CD4-positive, CD25-positive, alpha-beta regulatory T cell (primary cell): ENCODE data around the gene S100A6. TPM values are rescaled to one million over a fixed set of nuclear protein-coding genes. Genes with fewer than 3 reads are reported as not detected.
A peak's percentile ranks its signal among the peaks of the same experiment; 100 is the strongest.
"Not testable (repeated sequence)": the region's sequence is repeated elsewhere in the genome, so short reads cannot be mapped to it uniquely, and the experiment has no call there.

Experiments used
- ATAC-seq, 2 donors: fragments of 150-1000 bp; cut with Tn5 transposase; one replicate each; pipeline ENCODE4 v1.10.0; 2021; ENCODE audit warnings: low read depth in 2 of 2, moderate number of reproducible peaks in 2 of 2, moderate library complexity in 1 of 2
- DNase-seq, 3 donors: peaks; one replicate each; pipeline versions ENCODE4 v3.0.0 to v3.0.0-alpha.2; 2012 to 2022; ENCODE audit warnings: mixed read lengths in 1 of 3
- H3K27ac ChIP-seq: one replicate; pipeline ENCODE4 v1.7.0; 2013; ENCODE audit warnings: mild to moderate bottlenecking, low read length; ENCODE audit not compliant: insufficient read depth, poor library complexity, severe bottlenecking
- H3K27me3 ChIP-seq: one replicate; pipeline ENCODE4 v1.7.0; 2013; ENCODE audit warnings: low read length; ENCODE audit not compliant: control insufficient read depth, insufficient read depth
- H3K36me3 ChIP-seq: one replicate; pipeline ENCODE4 v1.7.0; 2013; ENCODE audit warnings: mild to moderate bottlenecking, low read length, moderate library complexity; ENCODE audit not compliant: control insufficient read depth, insufficient read depth
- H3K4me1 ChIP-seq: 2 replicates; pipeline ENCODE4 v1.7.0; 2013; ENCODE audit warnings: mild to moderate bottlenecking, low read length; ENCODE audit not compliant: insufficient read depth, control insufficient read depth, poor library complexity, severe bottlenecking
- H3K4me3 ChIP-seq: one replicate; pipeline ENCODE4 v1.7.0; 2013; ENCODE audit warnings: low read depth, mild to moderate bottlenecking, low read length, moderate library complexity
- H3K9me3 ChIP-seq, 2 experiments: 1 replicate in 1 of 2; 2 replicates in 1 of 2; pipeline ENCODE4 v1.7.0; 2013; ENCODE audit warnings: low read length in 2 of 2, mild to moderate bottlenecking in 1 of 2, moderate library complexity in 1 of 2; ENCODE audit not compliant: control insufficient read depth in 2 of 2
- H3K27ac Mint-ChIP-seq, 3 donors: one replicate each; pipeline ENCODE4 v1.8.0; 2020 to 2022; ENCODE audit warnings: mild to moderate bottlenecking in 3 of 3, mixed read lengths in 3 of 3, moderate library complexity in 2 of 3
- H3K27me3 Mint-ChIP-seq: one replicate; pipeline ENCODE4 v1.8.0; 2022; ENCODE audit warnings: mild to moderate bottlenecking, mixed read lengths
- H3K36me3 Mint-ChIP-seq: one replicate; pipeline ENCODE4 v1.8.0; 2020; ENCODE audit warnings: mixed read lengths
- H3K4me1 Mint-ChIP-seq, 4 donors: one replicate each; pipeline ENCODE4 v1.8.0; 2020 to 2022; ENCODE audit warnings: mixed read lengths in 4 of 4, mild to moderate bottlenecking in 1 of 4
- H3K4me3 Mint-ChIP-seq, 4 donors: one replicate each; pipeline ENCODE4 v1.8.0; 2020 to 2022; ENCODE audit warnings: mild to moderate bottlenecking in 4 of 4, mixed read lengths in 4 of 4, moderate library complexity in 3 of 4
- H3K9me3 Mint-ChIP-seq, 7 donors: one replicate each; pipeline ENCODE4 v1.8.0; 2020 to 2022; ENCODE audit warnings: mixed read lengths in 7 of 7, mild to moderate bottlenecking in 3 of 7, moderate library complexity in 2 of 7
- polyA plus RNA-seq, 4 donors: library from polyadenylated mRNA; unstranded; fragments of 300-500 nt; fragmentation: Illumina TruSeq; gene quantifications; one replicate each; pipeline ENCODE4 v1.2.3, GENCODE V29; 2021
- total RNA-seq: library from RNA; stranded (reverse); gene quantifications from one replicate; pipeline ENCODE4 v1.2.3, GENCODE V29; 2022

The S100A6 gene
- total and polyA plus RNA-seq, 5 donors from 2014 or later = 304 to 1,174 (median 796) TPM

DNA sequence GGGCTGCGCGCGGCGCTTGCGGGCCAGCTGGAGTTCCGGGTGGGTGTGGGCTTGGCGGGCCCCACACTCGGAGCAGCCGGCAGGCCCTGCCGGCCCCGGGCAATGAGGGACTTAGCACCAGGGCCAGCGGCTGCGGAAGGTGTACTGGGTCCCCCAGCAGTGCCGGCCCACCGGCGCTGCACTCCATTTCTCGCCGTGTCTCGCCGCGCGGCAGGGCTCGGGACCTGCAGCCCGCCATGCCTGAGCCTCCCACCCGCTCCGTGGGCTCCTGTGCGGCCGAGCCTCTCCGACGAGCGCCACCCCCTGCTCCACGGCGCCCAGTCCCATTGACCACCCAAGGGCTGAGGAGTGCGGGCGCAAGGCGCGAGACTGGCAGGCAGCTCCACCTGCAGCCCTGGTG lies 14.0 kb downstream of the S100A6 start:
- H3K27me3 Mint-ChIP-seq, DNase-seq, H3K27ac ChIP-seq, H3K4me3 ChIP-seq, H3K4me1 ChIP-seq, H3K9me3 ChIP-seq, H3K27ac Mint-ChIP-seq, H3K4me3 Mint-ChIP-seq, H3K27me3 ChIP-seq, H3K36me3 ChIP-seq, ATAC-seq, H3K4me1 Mint-ChIP-seq, H3K9me3 Mint-ChIP-seq, H3K36me3 Mint-ChIP-seq: not testable (repeated sequence)

DNA sequence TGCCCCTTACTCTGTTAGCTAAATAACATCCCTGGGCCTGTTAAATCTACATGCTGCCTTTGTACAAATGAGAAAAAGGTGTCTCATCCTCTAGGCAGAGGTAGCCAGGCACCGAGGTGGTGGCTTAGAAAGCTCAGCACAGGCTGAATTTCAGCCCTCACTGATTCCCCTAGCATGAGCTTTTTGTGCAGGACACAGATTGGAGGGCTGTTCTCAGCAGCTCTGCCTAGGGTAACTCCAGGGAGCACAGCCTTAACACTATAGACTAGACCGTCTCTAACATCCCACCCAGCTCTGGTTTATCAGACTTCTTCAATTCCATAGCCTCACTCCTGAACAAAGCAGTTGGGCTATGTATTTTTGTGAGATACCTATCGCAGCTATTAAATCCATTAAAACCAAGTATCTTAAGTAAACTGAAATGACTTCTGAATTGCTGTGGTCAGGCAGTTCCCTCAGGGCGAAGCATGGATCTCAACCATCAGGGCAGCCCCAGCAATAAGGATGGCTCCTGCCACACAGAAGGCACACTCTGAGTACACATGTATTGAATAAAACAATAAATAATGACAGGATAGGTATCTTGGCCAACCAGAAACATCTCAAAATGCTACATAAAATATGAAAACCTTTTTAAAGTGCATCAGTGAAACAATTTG lies 14.8 kb downstream of the S100A6 start:
- Mint-ChIP-seq H3K36me3 (no peaks in the 10 kb centered on the region), H3K27ac (peak overlapping the region in 2 of 3 donors; percentile 17 to 65), H3K4me3 (no peak overlapping the region), H3K27me3 (no peaks in the 10 kb centered on the region), H3K9me3 (no peaks in the 10 kb centered on the region), H3K4me1 (peaks cover 0 to 7% (median 6%) of the 10 kb centered on the region in 4 donors)
- Histone ChIP-seq H3K4me3 (no peak overlapping the region), H3K4me1 (no peaks in the 10 kb centered on the region), H3K27ac (no peak overlapping the region), H3K36me3 (no peaks in the 10 kb centered on the region), H3K27me3 (no peaks in the 10 kb centered on the region), H3K9me3 (no peaks in the 10 kb centered on the region)
- ATAC-seq = no peak
- DNase-seq = no peak

DNA sequence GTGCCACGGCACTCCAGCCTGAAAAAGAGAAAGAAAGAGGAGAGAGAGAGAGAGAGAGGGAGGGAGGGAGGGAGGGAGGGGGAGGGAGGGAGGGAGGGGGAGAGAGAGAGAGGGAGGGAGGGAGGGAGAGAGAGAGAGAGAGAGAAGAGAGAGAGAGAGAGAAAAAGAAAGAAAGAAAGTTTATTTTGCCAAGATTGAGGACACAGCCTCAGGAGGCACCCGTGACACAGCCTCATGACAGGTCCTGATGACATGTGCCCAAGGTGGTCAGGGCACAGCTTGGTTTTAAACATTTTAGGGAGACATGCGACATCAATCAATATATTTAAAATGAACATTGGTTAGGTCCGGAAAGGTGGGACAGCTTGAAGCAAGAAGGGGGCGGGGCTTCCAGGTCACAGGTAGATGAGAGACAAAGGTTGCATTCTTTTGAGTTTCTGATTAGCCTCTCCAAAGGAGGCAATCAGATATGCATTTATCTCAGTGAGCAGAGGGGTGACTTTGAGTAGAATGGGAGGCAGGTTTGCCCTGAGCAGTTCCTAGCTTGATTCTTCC lies 15.6 kb downstream of the S100A6 start:
- not testable (repeated sequence) for H3K27ac ChIP-seq, ATAC-seq, DNase-seq, H3K4me1 Mint-ChIP-seq, H3K36me3 ChIP-seq, H3K4me3 Mint-ChIP-seq, H3K27me3 ChIP-seq, H3K27me3 Mint-ChIP-seq, H3K4me1 ChIP-seq, H3K9me3 ChIP-seq, H3K9me3 Mint-ChIP-seq, H3K36me3 Mint-ChIP-seq, H3K4me3 ChIP-seq
- peak overlapping the region in 2 of 3 donors; percentile 17 to 65 for H3K27ac Mint-ChIP-seq

DNA sequence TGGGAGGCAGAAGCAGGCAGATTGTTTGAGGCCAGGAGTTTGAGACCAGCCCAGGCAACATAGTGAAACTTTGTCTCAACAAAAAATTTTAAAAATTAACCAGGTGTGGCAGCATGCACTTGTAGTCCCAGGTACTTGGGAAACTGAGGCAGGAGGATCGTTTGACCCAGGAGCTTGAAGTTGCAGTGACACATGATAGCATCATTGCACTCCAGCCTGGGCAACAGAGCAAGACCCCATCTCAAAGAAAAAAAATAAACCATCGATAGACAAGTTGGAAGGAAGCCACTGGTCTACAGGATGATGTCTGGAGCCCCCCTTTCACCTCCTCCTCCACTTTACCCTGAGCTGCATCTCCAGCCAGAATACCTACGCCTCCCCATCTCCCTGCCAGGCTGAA lies 16.5 kb downstream of the S100A6 start:
- Mint-ChIP-seq H3K27ac (no peak overlapping the region), H3K4me3 (no peak overlapping the region)

DNA sequence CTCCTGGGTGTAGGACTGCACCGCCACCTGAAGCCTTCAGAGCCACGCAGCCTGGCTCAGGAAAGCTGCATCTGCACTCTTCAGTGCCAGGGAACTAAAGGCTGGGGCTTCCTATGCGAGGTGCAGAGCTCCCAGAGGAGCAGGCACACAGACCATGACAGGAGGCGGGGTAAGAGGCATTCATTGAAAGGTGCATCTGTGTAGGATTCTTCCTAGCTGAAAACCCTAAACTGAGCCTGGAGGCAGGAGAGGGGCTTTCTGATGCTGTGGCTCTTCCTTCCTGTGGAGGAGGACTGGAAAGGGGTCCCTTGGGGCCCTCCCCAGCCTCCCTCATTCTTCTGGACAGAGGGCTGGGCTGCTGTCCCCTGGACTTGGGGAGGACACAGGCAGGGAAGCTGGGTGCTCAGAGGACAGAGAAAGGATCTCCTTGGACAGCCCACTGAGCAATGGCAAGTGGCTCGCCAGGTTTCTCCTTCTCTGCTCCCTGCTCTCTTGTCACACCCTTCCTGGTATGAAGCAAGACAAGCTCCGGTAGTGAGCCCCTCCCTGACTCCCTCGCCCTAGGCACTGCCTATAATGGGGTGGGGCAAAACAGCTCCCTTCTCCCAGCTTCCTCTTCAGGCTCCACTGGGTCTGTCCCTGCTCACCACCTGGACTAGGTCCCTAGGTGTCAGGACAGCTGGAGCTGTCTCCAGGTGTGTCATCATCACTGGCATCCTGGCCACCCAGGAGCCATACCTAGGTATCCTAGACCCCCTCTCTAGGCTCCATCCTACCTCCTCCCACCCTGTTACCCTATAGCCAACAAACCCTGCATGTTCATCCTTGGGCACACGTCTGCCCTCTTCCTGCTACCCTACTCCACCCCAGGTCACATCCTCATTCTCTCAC lies 20.0 kb downstream of the S100A6 start:
- Mint-ChIP-seq H3K36me3 (no peaks in the 10 kb centered on the region), H3K4me1 (peaks cover 0 to 12% (median 5%) of the 10 kb centered on the region in 4 donors), H3K27me3 (no peaks in the 10 kb centered on the region), H3K4me3 (no peak overlapping the region), H3K27ac (peak overlapping the region in 1 of 3 donors; percentile 86), H3K9me3 (no peaks in the 10 kb centered on the region)
- H3K36me3 ChIP-seq = no peaks in the 10 kb centered on the region
- H3K4me3 ChIP-seq = no peak overlapping the region
- ATAC-seq (no peak), DNase-seq (peak in 1 of 3 donors; percentile 47)
- no peaks in the 10 kb centered on the region for H3K27me3 ChIP-seq
- no peak overlapping the region for H3K27ac ChIP-seq
- peaks cover 3% of the 10 kb centered on the region for H3K4me1 ChIP-seq
- no peaks in the 10 kb centered on the region for H3K9me3 ChIP-seq

More for the DNA sequence above, 16.5 kb downstream of the S100A6 start:
- Histone ChIP-seq H3K27me3 (no peaks in the 10 kb centered on the region), H3K4me3 (no peak overlapping the region), H3K36me3 (no peaks in the 10 kb centered on the region), H3K27ac (no peak overlapping the region), H3K9me3 (no peaks in the 10 kb centered on the region), H3K4me1 (no peaks in the 10 kb centered on the region)
- H3K9me3 Mint-ChIP-seq = no peaks in the 10 kb centered on the region
- no peak for ATAC-seq
- no peak for DNase-seq
- no peaks in the 10 kb centered on the region for H3K27me3 Mint-ChIP-seq
- peaks cover 0 to 7% (median 6%) of the 10 kb centered on the region in 4 donors for H3K4me1 Mint-ChIP-seq
- no peaks in the 10 kb centered on the region for H3K36me3 Mint-ChIP-seq

DNA sequence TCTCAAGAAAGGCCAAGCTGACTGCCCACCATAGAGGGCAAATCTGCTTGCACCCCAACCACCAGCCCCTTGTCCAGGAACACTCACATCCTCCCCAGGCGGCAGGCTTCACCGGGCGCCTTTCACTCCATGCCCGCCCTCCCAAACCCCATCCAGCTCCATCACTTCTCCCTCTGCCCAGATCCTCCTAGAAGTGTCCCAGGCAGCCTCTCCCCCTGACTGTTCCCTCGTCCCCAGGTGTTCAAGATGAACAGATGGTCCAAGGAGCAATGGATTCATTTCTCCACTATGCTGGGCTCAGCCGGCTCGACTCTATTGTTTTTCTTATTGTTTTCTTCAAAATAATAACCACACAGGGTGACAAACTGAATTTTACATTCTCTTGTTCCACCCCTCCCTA lies 22.1 kb downstream of the S100A6 start:
- ATAC-seq = no peak
- Mint-ChIP-seq H3K36me3 (no peaks in the 10 kb centered on the region), H3K9me3 (peaks cover 0 to 3% (median 0%) of the 10 kb centered on the region in 7 donors), H3K4me1 (peaks cover 0 to 13% (median 6%) of the 10 kb centered on the region in 4 donors), H3K27ac (peak overlapping the region in 1 of 3 donors; percentile 58), H3K27me3 (no peaks in the 10 kb centered on the region), H3K4me3 (peak overlapping the region in 1 of 4 donors; percentile 44)
- no peaks in the 10 kb centered on the region for H3K27me3 ChIP-seq
- no peak overlapping the region for H3K27ac ChIP-seq
- H3K4me3 ChIP-seq = no peak overlapping the region
- H3K9me3 ChIP-seq = no peaks in the 10 kb centered on the region
- no peak for DNase-seq
- peaks cover 3% of the 10 kb centered on the region for H3K4me1 ChIP-seq
- no peaks in the 10 kb centered on the region for H3K36me3 ChIP-seq

DNA sequence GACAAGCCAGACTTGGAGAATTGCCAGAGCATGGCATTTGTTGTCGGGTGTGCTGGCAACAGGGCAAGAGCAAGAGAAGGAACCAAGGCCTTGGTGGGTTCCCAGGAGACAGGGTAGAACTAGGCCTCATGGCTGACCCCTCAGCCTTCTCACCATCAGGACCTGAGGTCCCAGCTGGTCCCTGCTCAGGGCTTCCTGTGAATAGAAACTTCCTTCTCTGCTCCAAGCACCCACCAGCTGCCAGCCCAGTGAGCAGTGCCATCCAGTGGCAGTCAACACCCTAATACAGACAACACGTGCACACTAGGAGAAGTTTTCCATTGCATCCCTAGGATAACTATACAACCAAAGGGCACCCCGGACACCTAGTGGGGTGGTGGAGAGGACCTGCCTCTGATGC lies 22.8 kb downstream of the S100A6 start:
- no peak overlapping the region for H3K27ac ChIP-seq
- Mint-ChIP-seq H3K4me1 (peaks cover 0 to 9% (median 5%) of the 10 kb centered on the region in 4 donors), H3K36me3 (no peaks in the 10 kb centered on the region), H3K27ac (peak overlapping the region in 1 of 3 donors; percentile 58), H3K4me3 (no peak overlapping the region), H3K9me3 (peaks cover 0 to 3% (median 0%) of the 10 kb centered on the region in 7 donors), H3K27me3 (no peaks in the 10 kb centered on the region)
- no peaks in the 10 kb centered on the region for H3K9me3 ChIP-seq
- no peak for DNase-seq
- H3K4me3 ChIP-seq = no peak overlapping the region
- no peaks in the 10 kb centered on the region for H3K36me3 ChIP-seq
- peaks cover 3% of the 10 kb centered on the region for H3K4me1 ChIP-seq
- H3K27me3 ChIP-seq = no peaks in the 10 kb centered on the region
- ATAC-seq = no peak
